HG03095 (cell line): ENCODE measurements around the gene RNH1.

Experiments used
- ATAC-seq: cut with Tn5 transposase; IDR thresholded peaks from one replicate; pipeline ENCODE4 v1.9.1; 2021; ENCODE audit warnings: moderate library complexity; ENCODE audit not compliant: unreplicated experiment

The RNH1 gene

DNA sequence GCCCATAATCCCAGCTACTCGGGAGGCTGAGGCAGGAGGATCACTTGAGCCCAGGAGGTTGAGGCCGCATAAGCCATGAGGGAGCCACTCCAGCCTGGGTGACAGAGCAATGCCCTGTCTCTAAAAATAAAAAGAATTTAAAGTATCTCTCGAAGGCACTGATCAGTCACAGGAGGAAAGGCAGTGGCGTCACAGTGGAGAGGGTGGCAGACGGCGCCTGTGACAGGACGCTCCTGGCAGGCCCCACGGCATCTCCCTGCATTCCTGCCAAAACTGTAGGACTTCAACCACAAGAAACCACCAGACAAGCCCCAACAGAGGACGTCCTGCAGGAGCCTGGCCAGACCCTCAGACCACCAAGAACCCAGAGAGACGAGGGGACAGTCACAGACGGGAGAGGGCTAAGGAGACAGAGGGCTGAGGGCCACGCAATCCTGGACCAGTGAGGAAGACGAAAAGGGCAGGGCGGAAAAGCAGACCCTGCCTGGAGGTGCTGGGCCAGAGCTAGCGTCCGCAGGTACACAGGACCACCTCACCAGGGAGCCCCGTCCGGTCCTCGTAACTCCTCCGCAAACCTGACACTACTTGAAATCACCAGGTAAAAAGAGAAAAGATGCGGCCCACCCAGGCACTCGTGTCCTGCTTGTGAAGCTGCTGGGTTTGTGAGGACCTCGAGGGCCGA is 5.9 kb downstream of the RNH1 start:
- ATAC-seq, result no peak

- no peak for ATAC-seq
Measured at GRCh38 chr11:499201-500076, 7.6 kb downstream of the RNH1 start.

- no peak for ATAC-seq
Measured at GRCh38 chr11:498297-499181, 8.5 kb downstream of the RNH1 start.

DNA sequence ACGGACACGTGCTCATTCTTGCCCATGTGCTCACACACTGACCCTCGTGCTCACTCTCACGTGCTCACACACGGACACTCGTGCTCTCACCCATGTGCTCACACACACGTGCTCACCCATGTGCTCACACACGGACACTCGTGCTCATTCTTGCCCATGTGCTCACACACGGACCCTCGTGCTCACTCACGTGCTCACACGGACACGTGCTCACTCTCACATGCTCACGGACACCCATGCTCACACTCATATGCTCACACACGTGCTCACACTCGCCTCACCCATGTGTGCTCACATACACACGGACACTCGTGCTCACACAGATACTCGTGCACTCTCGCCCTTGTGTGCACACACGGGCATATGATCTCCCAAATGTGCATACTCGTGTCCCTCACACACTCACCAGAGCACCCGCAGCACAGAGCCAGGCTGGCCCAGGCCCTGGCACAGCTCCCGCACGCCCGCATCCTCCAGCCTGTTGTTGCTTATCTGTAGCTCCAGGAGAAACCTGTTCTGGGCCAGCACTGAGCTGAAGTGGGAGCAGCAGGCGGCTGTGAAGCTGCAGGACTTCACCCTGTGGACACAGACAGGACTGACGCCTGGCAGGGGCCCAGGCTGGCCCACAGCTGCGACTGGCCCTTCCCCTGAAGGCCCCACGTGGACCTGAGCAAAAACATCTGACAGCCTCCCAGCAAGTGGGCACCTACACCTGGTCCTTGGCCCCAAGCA is 9.3 kb downstream of the RNH1 start:
- no peak for ATAC-seq

DNA sequence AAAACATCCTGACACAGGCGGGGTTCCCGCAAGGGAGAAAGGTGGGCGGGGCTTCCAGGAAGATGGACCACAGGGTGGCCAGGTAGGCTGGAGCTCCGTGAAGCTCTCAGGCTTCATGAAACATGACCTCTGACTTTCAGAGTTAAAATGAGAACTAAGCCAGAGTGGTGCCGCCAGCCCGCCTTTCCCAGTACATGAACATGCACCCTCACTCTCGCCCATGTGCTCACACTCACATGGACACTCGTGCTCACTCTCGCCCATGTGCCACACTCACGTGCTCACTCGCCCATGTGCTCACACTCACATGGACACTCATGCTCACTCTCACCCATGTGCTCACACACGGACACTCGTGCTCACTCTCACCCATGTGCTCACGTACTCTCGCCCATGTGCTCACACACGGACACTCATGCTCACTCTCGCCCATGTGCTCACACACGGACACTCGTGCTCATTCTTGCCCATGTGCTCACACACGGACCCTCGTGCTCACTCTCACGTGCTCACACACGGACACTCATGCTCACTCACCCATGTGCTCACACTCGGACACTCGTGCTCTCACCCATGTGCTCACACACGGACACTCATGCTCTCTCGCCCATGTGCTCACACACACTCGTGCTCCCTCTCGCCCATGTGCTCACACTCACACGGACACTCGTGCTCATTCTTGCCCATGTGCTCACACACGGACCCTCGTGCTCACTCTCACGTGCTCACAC is 10.0 kb downstream of the RNH1 start:
- ATAC-seq, result no peak

GRCh38 chr11:495537-495931 is 11.5 kb downstream of the RNH1 start:
- no peak for ATAC-seq

DNA sequence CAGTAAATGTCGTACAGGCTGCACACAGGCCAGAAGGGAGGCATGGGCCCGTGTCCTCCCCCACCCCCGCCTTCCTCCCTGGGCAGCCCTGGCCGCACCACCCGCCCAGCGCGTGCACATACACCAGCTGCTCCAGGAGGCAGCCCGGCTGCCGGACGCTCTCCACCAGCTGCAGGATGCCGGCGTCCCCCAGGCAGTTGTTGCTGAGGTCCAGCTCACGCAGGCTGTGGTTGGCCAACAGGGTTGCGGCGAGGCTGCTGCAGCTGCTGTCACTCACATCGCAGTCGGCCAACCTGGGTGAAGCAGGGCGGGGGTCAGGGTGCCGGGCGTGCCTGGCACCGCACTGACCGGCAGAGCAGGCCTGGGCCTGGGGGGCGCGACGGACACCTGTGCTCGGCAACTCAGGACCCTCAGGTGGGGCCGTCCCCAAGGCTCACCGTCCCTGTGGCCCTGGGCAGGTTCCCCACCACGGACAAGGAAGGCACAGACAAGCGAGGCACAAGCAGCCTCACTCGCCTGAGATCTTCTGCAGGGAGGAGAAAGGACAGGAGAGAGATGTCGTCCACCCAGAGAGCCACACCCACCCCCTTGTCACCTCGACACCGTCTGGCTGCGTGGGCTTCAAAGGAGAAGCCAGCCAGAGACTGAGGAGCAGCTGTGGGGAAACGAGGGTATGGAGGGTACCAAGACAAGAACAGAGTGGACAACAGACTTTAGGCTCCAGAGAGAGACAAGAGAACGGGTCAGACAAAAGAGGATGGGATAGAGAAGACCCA is 12.1 kb downstream of the RNH1 start:
- ATAC-seq, result no peak

DNA sequence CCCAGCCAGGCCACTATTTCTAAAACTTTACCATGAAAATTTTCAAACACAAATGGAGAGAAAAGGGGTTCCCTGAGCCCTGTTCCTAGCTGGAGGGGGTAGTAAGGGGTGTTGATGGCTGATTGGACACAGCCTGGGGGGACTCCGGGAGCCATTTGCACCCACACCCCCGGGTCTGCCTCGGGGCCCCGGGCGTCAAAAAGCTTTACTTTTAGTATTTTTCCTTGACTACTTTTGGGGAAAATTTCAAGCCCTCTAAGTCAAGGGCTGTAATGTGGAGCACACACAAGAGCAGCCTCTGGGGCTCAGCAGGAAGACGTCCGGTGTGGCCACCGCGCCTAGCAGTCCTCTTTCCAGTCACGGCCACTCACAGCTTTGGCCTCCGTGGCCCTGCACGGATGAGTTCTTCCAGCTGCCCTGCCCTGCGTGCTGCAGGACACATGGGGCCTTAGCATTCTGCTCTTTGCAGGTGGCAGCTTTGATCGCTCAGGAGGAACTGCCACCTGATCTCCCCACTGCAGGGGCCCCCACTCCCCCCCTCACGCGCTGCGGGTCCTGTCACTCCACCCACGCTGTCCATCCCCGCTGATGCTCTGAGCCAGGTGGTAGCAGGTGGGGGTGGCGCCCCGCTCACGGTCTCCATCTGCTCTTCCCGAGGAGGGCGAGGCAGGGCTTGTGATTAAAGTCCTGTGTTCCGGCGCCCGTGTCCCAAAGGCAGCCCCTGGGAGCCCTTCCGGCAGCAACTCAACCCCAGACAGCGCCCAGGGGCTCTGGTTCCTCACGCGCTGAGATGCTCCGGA is 14.4 kb downstream of the RNH1 start:
- ATAC-seq, result no peak

DNA sequence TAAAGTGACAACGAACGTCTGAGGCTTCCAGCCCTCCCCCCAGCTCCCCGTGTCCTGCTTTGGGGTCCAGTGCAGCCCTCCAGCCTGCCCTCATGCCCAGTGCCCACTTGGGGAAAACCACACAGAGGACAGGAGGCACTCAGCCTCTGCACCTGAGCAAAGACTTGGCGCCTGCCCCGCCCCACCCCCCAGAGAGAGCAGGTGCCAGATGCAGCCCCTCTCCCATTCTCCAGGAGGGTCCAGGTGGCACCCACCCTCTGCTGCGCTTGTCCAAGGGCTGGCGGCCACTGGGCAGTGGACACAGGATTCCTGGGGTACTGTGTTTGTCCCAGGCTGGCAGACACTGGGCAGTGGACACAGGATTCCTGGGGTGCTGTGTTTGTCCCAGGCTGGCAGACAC is 15.7 kb downstream of the RNH1 start:
- no peak for ATAC-seq

GRCh38 chr11:490930-491260 is 16.1 kb downstream of the RNH1 start:
- no peak for ATAC-seq

DNA sequence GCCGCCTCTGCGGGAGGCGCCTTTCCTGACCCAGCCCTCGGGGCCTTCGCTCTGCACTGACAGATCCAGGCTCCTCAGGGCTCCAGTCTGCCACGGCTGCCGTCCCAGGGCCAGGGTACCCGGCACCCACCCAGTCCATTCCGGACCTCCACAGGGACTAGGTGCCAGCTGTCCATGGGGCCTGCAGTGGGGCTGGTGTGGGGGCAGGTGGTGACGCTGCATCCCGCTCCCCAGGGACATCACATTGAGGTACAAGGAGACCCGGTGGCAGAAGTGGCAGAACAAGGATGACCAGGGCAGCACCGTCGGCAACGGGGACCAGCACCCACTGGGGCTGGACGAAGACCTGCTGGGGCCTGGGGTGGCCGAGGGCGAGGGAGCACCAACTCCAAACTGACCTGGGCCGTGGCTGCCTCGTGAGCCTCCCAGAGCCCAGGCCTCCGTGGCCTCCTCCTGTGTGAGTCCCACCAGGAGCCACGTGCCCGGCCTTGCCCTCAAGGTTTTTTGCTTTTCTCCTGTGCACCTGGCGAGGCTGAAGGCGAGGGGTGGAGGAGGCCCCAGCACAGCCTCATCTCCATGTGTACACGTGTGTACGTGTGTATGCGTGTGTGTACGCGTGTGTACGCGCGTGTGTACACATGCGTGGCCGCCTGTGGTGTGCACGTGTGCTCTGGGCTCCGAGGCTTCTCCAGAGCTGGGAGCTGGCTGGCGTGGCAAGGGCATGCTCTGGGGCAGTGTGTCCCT is 16.7 kb downstream of the RNH1 start:
- ATAC-seq, result no peak

GRCh38 chr11:489610-490185 is 17.3 kb downstream of the RNH1 start:
- ATAC-seq, result no peak

- ATAC-seq, result no peak
Measured at GRCh38 chr11:488992-489391, 18.1 kb downstream of the RNH1 start.

DNA sequence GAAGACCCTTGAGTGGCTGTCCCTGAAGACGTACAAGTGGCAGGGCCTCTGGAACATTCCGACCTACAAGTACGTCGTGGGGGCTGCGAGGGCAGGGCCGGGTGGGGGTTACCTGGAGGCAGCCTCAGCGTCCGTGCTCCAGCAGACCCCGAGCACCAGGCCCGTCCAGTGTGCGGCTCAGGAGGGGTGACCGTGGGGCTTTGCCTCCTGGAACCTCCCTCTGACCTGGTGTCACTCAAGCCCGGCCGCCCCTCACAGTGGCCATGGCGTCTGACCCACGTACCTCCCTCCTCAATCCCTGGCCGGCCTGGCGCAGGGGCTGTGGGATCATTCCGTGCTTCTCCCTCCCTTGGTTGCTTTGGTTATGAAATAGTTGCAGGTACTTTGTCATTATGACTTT is 18.5 kb downstream of the RNH1 start:
- no peak for ATAC-seq

DNA sequence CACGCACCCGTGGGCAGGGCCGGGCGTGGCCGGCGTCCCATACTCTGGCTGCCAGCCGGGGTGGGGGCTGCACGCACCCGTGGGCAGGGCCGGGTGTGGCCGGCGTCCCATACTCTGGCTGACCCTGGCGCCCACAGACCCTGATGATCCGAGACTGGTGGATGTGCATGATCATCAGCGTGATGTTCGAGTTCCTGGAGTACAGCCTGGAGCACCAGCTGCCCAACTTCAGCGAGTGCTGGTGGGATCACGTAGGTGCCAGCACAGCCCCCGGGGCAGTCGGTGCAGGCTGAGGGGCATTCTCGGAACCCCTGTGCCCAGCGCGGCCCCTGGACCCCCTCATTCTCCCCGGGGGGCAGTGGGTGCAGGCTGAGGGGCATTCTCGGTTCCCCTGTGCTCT is 19.0 kb downstream of the RNH1 start:
- ATAC-seq, result no peak

DNA sequence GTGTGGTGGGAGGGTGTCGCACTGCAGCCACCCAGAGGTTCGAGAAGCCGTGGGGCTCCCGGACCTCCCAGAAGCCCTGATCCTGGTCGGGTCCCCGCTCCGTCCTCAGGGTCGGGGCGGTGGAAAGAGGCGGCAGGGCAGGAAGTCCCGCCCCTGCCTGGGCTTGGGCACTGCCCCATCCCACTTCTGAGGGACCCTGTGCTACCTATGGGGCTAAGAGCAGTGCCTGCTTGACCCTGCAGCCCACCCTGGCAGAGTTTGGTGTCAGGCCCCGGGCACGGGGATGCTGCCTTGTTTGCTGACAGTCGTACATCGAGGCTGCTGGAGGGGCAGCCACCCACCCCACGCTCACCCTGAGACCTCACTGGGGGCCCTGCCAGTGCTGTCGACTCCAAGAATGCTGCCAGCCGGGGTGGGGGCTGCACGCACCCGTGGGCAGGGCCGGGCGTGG is 19.4 kb downstream of the RNH1 start:
- ATAC-seq, result no peak

- no peak for ATAC-seq
Measured at GRCh38 chr11:486189-486588, 20.9 kb downstream of the RNH1 start.

DNA sequence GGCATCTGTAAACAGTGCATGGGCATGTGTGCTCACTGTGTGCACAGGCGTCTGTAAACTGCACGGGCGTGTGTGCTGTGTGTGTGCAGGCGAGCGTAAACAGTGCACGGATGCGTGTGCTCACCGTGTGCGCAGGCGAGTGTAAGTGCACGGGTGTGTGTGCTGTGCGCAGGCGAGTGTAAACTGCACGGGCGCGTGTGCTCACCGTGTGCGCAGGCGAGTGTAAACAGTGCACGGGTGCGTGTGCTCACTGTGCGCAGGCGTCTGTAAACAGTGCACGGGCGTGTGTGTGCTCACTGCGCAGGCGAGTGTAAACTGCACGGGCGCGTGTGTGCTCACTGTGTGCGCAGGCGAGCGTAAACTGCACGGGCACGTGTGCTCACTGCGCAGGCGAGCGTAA is 22.4 kb downstream of the RNH1 start:
- no peak for ATAC-seq
